C4-2B (cell line): ENCODE data around the gene DNAJC25.
"Not testable (repeated sequence)": the region's sequence is repeated elsewhere in the genome, so short reads cannot be mapped to it uniquely, and the experiment has no call there.

Experiments
- CTCF ChIP-seq: fragments of 450-650 bp; conservative IDR thresholded peaks from 2 replicates; pipeline ENCODE4 v1.5.1; 2017; ENCODE audit warnings: mild to moderate bottlenecking
- ZFX ChIP-seq: fragments of 450-650 bp; IDR thresholded peaks from 2 replicates; pipeline ENCODE4 v1.6.1; 2017

GRCh38 chr9:111668601-111669000, 37.5 kb downstream of the DNAJC25 start:
- TF ChIP-seq CTCF, ZFX: not testable (repeated sequence)
